Vagina (tissue), 2 donors: ENCODE measurements around the gene PARVG.

ENCODE experiments used
- POLR2A ChIP-seq, 2 donors: fragments of 450-650 bp; IDR thresholded peaks; one replicate each; pipeline ENCODE4 v1.6.1; 2017; ENCODE audit warnings: antibody characterized with exemption in 2 of 2, mild to moderate bottlenecking in 2 of 2, moderate library complexity in 2 of 2
- POLR2AphosphoS5 ChIP-seq, 2 donors: sonication (generic); formaldehyde crosslinking; IDR thresholded peaks; one replicate each; pipeline ENCODE4 v1.9.0; 2017; ENCODE audit warnings: antibody characterized with exemption in 2 of 2, mild to moderate bottlenecking in 2 of 2, low read depth in 1 of 2; ENCODE audit not compliant: insufficient read depth in 1 of 2
- TF ChIP-seq, protein P1 (sequence below), 3 experiments: fragments of 450-650 bp in 2 of 3; fragments of 200-600 bp in 1 of 3; sonication (generic) in 1 of 3; IDR thresholded peaks; one replicate each; pipeline ENCODE4 v1.5.1; 2017 to 2019; ENCODE audit warnings: antibody characterized with exemption in 3 of 3, mild to moderate bottlenecking in 2 of 3, moderate library complexity in 2 of 3

DNA sequence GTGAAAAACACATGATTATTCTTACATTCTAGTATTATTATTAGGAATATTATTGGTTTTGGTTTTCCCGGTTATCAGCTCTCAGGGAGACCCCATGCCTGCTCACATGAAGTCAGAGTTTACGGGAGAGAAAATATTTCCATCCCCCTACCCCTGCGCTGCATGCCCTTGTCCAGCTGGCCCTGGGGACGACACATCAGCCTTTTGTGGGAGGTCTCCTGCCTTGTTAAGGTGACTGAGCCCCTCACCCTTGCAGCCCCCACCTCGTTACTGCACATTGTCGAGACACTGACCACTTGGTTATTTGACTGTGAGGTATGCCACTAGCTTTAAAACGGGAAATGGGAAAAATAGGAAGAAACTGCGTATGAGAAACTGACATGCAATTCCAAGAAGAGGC lies 63.0 kb downstream of the PARVG start:
- TF ChIP-seq, protein P1, sequence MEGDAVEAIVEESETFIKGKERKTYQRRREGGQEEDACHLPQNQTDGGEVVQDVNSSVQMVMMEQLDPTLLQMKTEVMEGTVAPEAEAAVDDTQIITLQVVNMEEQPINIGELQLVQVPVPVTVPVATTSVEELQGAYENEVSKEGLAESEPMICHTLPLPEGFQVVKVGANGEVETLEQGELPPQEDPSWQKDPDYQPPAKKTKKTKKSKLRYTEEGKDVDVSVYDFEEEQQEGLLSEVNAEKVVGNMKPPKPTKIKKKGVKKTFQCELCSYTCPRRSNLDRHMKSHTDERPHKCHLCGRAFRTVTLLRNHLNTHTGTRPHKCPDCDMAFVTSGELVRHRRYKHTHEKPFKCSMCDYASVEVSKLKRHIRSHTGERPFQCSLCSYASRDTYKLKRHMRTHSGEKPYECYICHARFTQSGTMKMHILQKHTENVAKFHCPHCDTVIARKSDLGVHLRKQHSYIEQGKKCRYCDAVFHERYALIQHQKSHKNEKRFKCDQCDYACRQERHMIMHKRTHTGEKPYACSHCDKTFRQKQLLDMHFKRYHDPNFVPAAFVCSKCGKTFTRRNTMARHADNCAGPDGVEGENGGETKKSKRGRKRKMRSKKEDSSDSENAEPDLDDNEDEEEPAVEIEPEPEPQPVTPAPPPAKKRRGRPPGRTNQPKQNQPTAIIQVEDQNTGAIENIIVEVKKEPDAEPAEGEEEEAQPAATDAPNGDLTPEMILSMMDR (IDR thresholded peaks at IDR 0.05) = no peak
- TF ChIP-seq POLR2A (IDR thresholded peaks at IDR 0.05) = no peak
- no peak for TF ChIP-seq POLR2AphosphoS5 (IDR thresholded peaks at IDR 0.05; ENCODE audit: insufficient read depth in 1 of 2, low read depth in 1 of 2)
